GM13976 (cell line): Measurements from ENCODE around the gene SPTBN1.
"Not testable (repeated sequence)": the region's sequence is repeated elsewhere in the genome, so short reads cannot be mapped to it uniquely, and the experiment has no call there.

Source experiments
- DNase-seq: peaks from one replicate; pipeline ENCODE4 v3.0.0; 2012; ENCODE audit warnings: low spot score
- in situ Hi-C: fragments of 300-500 bp; cut with MboI; formaldehyde crosslinking; loops from one replicate; pipeline ENCODE4 v1.12.0; 2022; ENCODE audit warnings: low sequenced_read_pairs, mixed read lengths, inconsistent platforms; ENCODE audit not compliant: unreplicated experiment
- TF ChIP-seq, protein P1 (sequence below): IDR thresholded peaks from 2 replicates; pipeline ENCODE4 v1.5.1; 2012; ENCODE audit warnings: borderline replicate concordance, mild to moderate bottlenecking; ENCODE audit not compliant: insufficient read depth; ENCODE audit errors: extremely low read depth, missing control alignments, control extremely low read depth

The SPTBN1 gene

GRCh38 chr2:54510916-54511315, 54.8 kb downstream of the SPTBN1 start:
- no peak for DNase-seq
- in situ Hi-C loops = no loop called here

GRCh38 chr2:54512183-54512582, 56.1 kb downstream of the SPTBN1 start:
- TF ChIP-seq, protein P1, sequence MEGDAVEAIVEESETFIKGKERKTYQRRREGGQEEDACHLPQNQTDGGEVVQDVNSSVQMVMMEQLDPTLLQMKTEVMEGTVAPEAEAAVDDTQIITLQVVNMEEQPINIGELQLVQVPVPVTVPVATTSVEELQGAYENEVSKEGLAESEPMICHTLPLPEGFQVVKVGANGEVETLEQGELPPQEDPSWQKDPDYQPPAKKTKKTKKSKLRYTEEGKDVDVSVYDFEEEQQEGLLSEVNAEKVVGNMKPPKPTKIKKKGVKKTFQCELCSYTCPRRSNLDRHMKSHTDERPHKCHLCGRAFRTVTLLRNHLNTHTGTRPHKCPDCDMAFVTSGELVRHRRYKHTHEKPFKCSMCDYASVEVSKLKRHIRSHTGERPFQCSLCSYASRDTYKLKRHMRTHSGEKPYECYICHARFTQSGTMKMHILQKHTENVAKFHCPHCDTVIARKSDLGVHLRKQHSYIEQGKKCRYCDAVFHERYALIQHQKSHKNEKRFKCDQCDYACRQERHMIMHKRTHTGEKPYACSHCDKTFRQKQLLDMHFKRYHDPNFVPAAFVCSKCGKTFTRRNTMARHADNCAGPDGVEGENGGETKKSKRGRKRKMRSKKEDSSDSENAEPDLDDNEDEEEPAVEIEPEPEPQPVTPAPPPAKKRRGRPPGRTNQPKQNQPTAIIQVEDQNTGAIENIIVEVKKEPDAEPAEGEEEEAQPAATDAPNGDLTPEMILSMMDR = no peak
- in situ Hi-C loops = no loop called here
- DNase-seq = no peak

More at GRCh38 chr2:54510916-54511315, 54.8 kb downstream of the SPTBN1 start:
- TF ChIP-seq, protein P1 = no peak

GRCh38 chr2:54512663-54513362, 56.7 kb downstream of the SPTBN1 start:
- no peak for DNase-seq
- in situ Hi-C loops = no loop called here
- TF ChIP-seq, protein P1 = no peak

- DNase-seq = no peak
- TF ChIP-seq, protein P1 = no peak
- in situ Hi-C loops = no loop called here
Measured at GRCh38 chr2:54513363-54513715, 57.2 kb downstream of the SPTBN1 start.

DNA sequence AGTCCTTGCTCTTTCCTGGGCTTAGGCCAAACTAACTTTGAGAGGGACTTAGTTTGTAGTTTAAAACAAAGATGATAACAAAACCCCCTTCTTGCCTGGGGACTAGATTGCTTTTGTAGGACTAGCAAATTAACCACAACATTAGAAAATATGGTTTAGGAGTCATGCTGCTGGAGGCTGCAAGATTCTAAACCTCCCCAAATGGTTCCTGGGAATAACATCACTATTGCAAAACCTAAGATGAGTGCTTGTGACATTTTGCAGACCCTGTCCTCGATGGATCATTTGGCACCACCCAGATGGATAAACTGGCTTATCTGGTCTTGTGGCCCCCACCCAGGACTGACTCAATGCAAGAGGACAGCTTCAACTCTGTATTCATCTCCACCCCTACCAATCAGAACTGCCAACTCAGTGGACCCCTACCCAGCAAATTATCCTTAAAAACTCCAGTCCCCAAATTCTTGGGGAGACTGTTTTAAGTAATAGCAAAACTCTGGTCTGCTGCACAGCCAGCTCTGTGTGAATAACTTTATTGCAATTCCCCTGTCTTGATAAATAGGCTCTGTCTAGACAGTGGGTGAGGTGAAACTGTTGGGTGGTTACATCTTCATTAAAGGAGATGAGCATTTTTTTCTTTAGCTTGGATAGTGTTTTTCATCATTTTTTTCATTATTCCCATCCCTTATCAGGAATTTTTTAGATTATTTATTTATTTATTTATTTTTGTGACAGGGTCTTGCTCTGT, 58.9 kb downstream of the SPTBN1 start:
- DNase-seq = no peak
- in situ Hi-C loops = no loop called here
- TF ChIP-seq, protein P1 = no peak

DNA sequence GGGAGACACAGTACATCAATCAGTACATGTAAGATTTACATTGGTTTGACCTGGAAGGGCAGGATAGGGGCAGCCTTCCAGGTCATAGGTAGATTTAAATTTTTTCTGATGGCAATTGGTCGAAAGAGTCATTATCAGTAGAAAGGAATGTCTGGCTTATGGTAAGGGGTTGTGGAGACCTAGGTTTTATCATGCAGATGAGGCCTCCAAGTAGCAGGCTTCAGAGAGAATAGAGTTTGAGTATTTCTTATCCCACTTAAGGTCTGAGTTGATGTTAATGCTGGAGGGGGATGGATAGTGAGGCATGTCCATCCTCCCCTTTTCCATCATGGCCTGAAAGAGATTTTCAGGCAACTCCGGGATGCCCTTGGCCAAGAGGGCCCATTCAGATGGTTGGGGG, 60.7 kb downstream of the SPTBN1 start:
- TF ChIP-seq, protein P1 = no peak
- DNase-seq = no peak
- in situ Hi-C loops = no loop called here

- in situ Hi-C loops, DNase-seq: not testable (repeated sequence)
Measured at GRCh38 chr2:54518016-54518415, 61.9 kb downstream of the SPTBN1 start.
